Epithelial cell of proximal tubule (primary cell): ENCODE measurements around the gene GPHB5. TPM values are rescaled to one million over a fixed set of nuclear protein-coding genes. Genes with fewer than 3 reads are reported as not detected.

Source experiments
- DNase-seq: peaks from one replicate; pipeline ENCODE4 v3.0.0-alpha.2; 2011; ENCODE audit warnings: low read depth
- H3K4me3 ChIP-seq: 2 replicates; pipeline ENCODE4 v1.5.1; 2011; ENCODE audit warnings: low read depth, mild to moderate bottlenecking, low read length
- CTCF ChIP-seq: conservative IDR thresholded peaks from 2 replicates; pipeline ENCODE4 v1.5.1; 2012; ENCODE audit warnings: low read depth, mild to moderate bottlenecking, low read length
- total RNA-seq: library from RNA; depleted of rRNA; stranded (reverse); fragments of >200 nt; gene quantifications from 2 replicates; pipeline ENCODE4 v1.2.3, GENCODE V29; 2015

GPHB5 gene
- total RNA-seq, 1 donor from 2014 or later: not detected

DNA sequence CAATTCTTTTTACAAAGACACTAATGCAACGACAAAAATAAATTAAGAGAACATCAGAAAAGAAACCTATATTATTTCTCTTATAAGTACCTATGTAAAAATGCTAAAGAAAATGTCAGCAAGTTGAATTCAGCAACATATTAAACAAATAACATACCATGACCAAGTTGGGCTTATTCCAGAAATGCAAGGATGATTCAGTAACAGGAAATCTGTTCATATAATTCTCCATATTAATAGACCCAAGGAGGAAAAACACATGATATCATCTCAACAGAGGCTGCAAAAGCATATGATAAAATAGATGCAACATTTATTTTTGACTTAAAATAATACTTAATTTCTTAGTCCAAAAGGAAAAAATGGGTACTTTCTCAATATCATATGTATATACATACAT, 25.1 kb upstream of the GPHB5 start:
- H3K4me3 ChIP-seq: no peak overlapping the region
- no peak for TF ChIP-seq CTCF
- no peak for DNase-seq

DNA sequence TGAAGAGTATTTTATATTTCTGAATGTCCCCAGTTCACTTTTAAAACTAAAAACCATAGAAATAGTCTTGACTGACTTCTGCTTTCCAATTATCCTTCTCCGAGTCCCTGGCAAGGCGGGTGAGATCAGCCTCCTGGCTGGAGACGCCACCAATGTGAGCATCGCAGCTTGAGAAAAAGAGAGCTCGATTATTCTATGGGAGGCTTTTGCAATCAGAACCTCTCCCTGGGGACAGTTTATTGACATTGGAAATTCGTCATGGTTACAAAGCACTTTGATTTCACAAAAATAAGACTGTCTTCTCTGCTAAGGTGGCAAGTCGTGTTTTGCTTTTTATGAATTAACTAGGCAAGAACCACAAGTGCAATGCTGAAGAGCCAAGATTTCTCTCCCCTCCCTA, 23.6 kb upstream of the GPHB5 start:
- TF ChIP-seq CTCF: no peak
- DNase-seq: no peak
- H3K4me3 ChIP-seq: no peak overlapping the region

- no peak for DNase-seq
- H3K4me3 ChIP-seq: no peak overlapping the region
- no peak for TF ChIP-seq CTCF
These were observed 10.3 kb upstream of the GPHB5 start for GRCh38 chr14:63328787-63329737.

DNA sequence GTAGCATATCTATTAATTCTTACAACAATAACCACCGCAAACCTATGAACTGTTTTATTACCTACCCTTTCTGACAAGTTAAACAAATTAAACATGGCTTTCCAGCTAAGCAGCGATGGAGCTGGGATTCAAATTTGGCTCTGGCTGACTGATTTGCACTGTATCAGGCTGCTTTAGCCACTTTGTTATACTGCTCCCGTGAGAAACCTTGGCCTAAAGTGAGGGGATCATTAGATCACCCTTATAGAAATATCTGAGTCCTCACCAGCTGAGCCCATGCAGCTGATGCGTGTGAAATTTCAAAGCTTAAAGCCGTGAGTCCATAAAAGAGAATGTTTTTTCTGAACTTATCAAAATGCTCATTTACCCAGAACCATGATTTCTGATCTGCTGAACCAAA, 8.1 kb upstream of the GPHB5 start:
- TF ChIP-seq CTCF: no peak
- no peak for DNase-seq
- H3K4me3 ChIP-seq: no peak overlapping the region

DNA sequence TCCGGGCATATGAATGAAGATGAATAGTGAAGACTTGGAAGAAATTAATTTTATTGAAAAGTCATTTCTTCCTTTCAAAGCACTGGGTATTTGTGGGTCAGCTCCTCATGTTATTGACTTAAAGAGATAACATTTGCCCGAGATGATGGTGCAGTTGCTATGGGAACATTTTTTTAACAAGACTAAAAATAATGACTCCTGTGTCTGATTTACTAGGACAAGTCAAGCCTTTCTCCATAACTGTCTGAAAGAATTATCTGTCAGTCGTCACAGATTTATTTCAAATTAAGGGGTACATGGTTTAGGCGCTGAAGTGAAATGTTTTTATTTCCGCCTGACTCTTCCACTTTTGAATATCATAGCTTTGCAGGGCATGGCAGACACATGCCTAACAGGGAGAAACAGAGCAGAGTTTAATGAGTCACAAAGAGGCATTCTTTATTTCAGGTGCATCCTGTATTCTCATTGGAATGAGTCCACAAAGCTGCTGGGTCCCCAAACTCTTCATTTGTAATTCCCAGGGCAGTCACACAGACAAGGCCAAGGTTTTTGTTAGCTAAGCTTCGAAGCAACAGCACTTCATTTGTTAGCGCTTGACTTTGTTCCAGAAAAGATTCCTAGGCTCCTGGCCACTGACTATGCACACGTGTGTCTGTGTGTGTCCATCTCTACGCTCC, 4.3 kb upstream of the GPHB5 start:
- H3K4me3 ChIP-seq: no peak overlapping the region
- no peak for TF ChIP-seq CTCF
- DNase-seq: no peak

DNA sequence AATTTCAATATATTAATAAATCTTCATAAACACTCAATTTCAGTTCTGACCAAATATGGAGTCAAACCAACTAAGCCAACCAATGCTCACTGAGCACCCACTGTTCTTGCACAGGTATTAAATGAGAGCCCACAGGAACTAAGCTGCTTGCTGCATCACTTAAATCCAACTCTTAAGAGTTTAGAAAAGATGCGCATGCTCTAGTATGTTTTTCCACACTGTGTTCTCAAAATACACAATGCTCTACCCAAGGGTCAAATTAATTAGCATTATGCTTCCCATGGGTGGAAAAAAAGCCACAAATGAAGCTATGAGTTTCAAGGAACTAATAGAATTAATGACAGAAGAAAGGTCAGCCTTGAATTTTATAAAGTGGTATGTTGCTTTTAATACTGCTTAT, 3.7 kb upstream of the GPHB5 start:
- no peak for TF ChIP-seq CTCF
- no peak overlapping the region for H3K4me3 ChIP-seq
- DNase-seq: no peak
